HUDEP-2 (cell line): Measurements from ENCODE around the gene SGO2.
A peak's percentile ranks its signal among the peaks of the same experiment; 100 is the strongest.
"Not testable (repeated sequence)": the region's sequence is repeated elsewhere in the genome, so short reads cannot be mapped to it uniquely, and the experiment has no call there.

Experiments used
- DNase-seq, 76 experiments: peaks; one replicate each; lab custom pipeline; 2025; ENCODE audit not compliant: unreplicated experiment in 76 of 76; lab: John Stamatoyannopoulos, UW

The SGO2 gene

DNA sequence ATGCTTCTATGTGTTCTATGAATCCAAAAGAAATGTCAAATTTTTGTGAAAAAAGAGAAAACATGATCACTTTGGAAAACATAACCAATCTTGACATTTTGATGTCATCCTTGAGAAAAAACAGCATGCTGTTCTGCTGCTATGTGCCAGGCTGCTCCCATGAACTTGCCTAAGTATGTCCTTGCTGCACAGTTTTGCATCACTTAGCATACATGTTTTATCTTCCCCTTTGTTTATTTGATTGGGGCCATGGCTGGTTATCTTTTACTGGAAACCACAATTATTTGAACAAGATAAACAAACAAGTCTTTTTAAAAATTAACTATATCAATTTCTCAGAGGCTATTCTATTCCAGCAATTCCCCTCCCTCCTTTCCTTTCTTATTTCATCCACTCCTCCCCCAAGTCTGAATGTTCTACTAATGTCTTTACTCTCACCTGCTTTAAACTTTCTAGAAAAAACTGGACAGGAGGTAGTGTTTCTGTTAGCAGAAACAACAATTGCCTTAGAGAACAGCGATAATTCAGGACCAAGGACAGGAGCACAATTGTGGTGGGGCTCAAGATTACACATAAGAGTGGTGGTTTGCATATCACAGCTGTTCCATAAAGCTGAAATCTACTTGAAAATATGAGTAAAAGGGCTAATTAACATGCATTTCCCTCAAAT is 66.5 kb downstream of the SGO2 start:
- DNase-seq: peak in 1 of 76 experiments; percentile 6

DNA sequence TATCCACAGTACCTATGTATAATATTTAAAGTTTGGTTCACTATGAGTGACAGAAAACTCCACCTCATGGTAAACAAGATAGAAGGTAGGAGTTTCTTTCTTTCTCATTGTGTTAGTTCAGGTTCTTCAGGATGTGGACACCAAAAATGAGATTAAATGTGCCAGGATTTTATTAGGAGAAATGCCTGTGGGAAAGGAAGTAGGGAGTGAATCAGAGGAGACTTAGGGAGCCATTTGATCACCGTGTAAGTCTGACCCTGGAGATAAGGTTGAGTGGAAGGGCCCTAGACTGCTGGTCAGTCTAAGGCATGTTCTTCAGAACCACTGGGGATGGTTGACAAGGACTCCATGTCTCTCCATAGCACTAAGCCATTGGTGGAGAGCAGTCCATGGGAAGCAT is 67.9 kb downstream of the SGO2 start:
- DNase-seq: no peak

DNA sequence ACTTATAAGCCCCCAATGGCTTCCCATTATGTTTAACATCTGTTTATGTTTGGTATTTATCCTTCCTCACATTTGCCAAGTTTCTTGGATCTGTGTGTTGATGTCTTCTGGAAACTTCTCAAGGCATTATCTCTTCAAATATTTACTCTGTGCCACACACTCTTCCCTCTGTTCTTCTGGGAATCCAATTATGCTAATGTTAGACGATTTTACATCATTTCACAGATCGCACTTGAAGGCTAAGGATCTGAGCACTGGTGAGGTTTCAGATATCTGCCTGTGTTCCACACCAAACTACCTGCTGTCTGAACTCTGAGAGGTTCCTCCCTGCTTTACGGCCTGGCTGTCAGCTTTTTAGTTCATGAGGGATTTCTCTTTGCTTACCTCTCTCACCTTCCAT is 69.9 kb downstream of the SGO2 start:
- no peak for DNase-seq

DNA sequence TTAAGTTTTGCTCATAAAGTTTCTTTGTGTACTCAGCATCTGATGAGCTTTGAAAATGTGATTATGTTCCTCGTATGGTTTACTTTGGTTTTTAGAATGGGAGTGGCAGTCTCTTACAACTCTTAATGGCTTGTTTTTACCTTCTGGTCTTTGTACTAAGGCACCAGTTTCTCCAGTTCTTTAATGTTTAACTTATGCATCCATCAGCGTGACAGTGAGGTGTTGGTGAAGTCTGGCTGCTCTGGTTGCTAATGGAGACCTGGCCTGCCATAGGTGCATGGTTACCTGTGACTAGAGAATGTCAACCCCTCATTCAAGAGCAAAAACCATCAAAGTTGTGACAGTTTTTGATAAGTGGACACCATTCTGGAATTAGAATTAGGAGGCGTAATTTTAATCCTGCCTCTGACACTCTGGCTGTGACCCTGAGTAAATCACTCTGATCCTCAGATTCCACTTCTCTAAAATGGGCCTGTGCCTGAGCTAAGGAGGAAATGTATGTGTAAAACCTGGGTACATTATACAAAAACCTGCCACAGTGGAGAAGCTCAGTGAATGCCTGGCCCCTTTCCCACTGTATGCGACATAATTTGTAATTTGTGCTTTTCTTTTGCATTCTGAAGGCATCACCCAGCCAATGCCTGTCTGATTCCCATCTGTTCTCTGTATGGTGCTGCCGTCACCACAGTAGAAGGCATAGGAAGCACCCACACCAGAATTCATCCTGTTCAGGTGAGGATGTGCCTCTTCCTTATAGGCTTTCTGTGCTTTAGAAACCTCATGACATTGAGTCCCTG is 71.0 kb downstream of the SGO2 start:
- no peak for DNase-seq

DNA sequence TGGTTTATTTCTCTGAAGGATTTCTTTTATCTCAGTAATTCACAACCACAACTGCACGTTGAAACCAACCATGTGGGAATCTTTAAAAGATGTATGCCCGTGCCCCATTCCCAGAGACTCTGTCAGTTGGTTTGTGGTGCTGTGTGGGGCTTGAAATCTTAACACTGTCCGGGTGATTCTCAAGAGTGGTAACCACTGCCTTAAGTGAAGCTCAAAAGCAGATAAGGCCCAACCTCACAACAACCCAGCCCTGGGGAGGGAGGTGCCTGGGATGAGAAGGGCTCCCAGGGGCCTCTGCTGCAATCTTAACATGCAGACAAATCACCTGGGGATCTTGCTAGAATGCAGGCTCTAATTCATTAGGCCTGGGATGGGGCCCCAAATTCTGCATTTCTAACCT is 73.2 kb downstream of the SGO2 start:
- DNase-seq: no peak

DNA sequence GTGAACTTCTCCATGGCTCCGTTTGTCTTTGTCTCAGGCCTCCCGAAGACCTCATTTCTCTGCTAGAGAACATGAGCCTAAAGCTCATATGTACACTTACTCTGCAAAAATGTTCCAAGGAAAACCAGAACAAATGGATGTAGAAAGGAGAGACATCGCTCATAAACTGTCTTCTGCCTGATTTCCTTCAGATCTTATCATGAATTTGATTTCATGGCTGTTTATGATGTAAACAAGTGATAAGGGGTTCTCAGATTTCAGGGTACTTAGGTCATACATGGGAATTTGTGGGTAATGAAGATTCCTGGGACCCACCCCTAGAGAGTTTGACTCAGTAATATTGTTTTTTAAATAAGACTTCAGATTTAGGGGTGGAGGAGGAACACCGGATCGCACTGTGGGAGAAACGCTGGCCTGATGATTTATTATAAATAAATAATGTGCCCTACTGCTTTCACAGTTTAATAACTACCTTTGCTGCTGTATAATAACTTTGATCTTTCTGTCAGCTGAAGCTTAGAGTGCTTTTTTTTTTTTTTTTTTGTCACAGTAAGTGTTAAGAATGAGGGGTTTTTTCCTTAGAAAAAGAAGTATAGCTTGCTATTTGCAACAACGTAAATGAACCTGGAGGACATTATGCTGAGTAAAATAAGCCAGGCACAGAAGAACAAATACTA is 74.7 kb downstream of the SGO2 start:
- DNase-seq: no peak

DNA sequence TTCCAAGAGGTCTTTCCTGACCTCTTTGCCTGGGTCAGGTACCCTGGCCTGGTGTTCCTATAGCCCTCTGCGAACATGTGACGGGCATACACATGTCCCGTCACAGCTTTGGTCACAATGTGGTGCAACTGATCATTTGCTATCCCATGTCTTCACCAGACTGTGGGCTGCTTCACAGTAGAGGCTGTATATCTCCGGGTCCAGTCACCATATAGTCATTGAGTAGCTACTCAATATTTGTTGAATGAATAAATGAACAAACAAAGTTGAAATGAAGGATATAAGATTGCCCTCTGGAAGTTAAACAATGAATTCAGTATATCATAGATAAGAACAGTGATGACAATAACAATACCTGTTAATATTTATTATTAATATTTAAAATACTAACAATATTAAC is 76.6 kb downstream of the SGO2 start:
- DNase-seq: no peak

DNA sequence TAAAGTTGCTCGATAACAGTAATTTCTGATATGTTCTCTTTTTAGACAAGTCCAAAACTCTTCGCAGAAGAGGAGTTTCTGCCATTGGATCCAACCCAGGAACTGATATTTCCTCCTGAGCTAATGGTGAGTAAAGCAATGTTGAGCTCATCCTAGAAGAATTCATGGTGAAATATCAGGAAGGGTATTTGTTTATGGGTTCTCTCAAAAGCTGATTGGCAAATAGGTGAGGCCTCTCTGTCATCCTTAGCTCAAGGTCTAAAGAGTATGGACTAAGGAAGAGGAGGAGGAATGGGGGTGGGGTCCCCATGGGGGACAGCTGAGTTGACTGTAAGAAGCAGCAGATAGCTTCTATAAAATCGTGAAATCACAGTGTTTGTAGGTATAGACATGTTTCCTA is 78.0 kb downstream of the SGO2 start:
- DNase-seq: no peak

DNA sequence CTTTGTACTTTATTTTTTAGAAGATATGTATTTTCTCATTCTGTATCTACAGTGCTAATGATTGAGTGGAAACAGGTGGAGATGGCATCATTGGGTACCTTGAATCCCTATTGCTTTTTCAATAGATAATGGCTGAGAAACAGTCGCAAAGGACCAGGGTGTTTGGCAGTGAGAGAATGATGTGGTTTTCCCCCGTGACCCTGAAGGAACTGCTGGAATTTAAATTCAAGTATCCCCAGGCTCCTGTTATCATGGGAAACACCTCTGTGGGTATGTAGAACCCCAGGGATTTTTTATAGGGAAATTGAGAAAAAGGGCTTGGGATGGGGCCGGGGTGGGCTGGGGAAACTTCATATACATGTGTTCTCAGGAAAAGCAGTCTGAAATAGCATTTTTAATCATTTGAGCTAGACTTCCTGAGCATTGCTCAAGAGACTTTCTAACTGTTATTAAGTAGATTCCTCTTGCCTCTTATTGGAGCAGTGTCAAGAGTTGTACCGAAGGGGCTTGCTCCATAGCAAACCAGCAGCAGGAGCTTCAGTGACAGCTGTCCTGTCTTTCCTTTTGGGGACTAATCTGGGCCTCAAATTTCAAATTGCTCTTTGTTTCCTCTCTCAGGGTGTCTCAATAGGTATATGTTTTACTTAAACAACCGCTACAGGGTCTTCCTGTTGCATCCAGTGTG is 78.7 kb downstream of the SGO2 start:
- no peak for DNase-seq

DNA sequence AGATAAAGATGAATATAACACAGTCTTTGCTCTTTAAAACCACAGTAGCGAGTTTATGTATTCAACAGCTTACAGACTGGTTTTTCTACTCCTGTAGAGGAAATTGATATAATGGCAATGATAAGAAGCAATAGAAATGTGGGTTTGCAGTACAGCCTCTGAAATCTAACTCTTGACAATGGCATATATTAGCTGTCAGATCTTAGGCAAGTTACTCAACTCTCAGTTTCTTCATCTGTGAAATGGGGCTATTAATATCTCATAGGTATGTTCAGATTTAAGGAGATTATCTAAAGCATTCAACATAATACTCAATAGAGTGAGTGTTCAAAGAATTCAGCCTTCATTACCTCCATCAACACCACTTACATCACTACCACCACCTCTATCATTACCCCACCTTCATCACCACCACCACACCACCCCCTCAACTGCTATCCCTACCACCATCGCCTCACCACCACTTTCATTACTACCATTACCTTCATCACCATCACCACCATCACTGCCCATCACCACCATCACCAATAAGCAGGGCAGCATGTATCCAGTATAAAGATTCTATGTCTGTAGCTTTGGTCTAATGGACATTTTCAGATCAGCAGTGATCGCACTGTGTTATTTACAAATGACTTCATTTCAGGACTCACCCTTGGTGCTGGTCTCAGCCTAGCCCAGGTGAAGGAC is 82.5 kb downstream of the SGO2 start:
- DNase-seq: no peak

DNA sequence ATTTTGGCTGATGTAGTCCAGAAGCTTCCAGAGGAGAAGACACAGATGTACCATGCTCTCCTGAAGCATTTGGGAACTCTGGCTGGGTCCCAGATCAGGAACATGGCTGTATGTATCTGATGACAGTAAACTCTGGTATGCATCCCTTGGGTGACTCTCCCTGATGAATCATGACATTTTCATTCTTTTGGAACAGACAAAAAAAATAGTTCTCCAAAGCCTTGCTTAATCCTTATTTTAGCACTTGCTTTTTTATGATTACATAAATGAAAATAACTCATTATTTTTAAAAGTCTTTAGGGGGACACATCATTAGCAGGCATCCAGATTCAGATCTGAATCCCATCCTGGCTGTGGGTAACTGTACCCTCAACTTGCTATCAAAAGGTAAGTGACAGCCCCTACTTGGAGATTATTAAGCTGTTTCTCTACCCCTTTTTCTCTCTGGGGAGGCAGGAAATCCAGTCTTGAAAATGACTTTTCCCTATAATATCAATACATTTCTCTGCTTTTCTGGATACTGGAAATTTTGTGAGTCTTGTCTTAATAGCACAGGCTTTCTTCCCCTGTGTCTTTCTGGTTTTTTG is 83.1 kb downstream of the SGO2 start:
- DNase-seq: no peak

DNA sequence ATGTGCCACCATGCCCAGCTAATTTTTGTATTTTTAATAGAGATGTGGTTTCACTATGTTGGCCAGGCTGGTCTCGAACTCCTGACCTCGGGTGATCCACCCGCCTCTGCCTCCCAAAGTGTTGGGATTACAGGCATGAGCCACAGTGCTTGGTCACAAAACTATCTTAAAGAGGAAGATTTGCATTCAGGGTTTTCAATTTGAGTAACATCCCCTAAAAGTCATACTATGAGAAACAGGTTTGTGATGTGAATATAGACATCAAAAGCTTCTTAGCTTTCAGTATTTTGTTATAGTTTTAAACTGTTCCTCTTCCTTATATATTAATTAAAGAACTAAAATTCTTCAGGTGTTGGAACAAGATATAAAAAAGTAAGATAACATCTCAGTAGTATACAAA is 84.2 kb downstream of the SGO2 start:
- not testable (repeated sequence) for DNase-seq

DNA sequence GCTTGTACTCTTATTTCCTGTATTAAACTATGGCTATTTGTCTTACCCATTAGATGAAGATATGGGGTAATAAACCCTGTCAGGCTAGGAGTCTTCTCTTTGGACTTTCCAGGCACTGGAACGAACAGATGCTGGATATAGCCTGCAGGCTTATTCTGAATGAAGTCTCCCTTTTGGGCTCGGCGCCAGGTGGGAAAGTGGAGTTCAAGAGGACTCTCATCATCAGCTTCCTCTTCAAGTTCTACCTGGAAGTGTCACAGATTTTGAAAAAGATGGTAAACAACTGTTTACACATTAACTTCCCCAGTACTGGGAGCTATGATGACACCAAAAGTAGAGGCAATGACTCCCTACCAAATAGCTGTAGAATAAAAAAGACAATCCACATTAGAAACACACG is 87.7 kb downstream of the SGO2 start:
- no peak for DNase-seq

DNA sequence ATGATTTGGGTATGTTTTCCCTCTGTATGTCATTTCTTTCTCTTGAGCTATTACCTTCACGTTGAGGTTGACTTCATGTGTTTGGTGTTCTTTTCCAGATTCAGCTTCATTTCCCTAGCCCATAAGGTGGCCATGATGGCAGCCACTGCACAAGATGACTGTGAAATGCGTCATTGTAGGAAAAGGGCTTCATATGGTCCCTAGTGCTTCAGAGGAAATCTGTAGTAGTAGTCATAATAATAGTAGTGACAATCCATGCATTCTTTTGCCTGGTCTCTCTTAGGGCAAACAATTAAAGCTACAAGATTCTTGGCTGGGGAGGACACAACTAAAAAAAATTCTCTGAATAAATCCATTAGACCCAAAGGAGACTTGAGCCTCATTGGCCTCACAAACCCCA is 88.2 kb downstream of the SGO2 start:
- no peak for DNase-seq

DNA sequence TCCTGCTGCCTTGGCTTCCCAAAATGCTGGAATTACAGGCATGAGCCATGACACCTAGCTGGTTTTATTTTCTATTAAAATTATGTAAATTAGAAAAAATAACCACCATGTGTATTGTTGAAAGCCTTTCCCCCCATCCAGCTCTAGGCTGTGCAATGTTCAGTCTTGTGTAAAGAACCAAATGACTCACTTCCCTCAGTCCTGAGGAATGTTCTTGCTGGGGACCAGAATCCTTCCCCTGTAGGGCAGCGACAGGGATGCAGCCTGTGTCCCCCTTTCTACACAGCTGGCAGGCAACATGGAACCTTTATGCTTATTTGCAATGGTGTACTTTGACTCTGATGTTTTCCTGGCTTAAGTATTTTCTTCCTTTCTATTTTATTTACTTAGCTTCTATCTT is 89.2 kb downstream of the SGO2 start:
- no peak for DNase-seq

DNA sequence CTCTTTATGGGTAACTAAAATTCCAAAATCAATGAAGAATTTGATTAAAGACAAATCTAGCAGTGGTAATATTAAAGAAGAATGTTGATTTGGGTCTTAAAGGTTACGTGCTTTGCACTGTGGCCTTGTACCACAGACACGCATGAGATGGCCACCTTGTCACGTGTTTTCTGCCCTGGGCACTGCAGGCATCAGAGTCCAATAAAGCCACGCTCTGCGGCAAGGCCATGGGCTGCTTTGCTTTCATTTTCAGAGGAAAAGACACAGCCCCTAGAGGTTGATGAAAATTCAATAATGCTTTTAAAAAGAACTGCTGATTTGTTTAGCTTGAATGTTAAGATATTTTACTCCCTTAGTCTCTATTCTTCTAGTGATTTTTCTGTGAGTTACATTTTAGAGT is 90.2 kb downstream of the SGO2 start:
- no peak for DNase-seq

DNA sequence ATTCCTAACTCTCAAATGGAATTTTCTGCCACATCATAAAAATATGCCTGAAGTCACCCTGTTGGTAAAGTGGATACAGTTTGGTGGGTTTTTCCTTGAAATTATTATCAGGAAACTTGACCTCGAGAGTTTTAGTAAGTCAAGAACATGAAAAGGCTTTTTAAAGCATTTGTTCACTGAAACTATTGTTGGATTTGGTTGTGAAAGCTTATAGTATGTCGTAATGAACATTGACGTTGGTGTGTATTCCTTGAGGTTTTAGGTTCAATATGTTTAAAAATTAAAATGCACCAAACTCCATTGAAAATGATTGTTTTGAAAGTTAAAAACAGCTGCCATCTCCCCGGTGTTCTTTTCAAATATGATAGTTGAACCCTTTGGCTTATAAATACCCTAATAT is 90.6 kb downstream of the SGO2 start:
- DNase-seq: no peak

DNA sequence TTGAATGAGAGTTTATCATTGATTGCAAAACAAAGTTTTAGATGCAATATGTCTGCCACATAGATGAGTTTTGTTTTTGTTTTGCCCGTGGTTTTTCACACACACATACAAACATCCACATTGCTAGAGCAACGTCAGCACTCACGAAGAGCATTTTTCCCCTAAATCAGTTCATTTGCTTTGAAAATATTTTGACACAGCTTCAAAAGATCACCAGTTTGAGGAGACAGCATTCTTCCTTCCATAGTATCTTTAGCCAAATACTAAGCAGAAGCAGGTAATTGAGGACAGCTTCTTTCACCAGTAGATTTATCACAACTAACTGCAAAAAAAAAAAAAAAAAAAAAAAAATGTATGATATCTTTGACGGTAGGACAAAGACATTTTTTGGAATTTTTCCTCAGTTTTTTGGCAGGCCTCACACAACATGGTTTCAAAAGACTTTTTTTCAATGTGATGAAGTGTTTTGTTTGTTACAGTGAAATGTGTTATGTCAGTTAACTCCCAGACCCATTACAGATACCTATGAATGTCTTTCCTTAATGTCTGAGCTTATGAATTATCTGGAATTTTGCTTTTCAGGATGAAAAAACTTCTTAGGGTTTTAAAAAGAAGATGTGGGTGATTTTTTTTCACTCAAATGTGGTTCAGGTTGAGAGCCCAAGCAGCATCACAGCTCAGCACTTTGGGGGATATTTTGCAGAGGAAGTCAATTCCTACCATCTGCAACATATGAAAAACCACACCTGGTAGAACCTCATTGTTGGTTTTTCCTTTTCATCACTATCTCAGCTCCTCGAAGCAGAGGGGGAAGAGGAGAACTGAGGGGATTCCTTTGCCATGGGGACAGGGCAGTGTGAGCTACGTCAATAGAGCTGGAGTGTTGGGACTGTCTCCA is 91.4 kb downstream of the SGO2 start:
- no peak for DNase-seq

DNA sequence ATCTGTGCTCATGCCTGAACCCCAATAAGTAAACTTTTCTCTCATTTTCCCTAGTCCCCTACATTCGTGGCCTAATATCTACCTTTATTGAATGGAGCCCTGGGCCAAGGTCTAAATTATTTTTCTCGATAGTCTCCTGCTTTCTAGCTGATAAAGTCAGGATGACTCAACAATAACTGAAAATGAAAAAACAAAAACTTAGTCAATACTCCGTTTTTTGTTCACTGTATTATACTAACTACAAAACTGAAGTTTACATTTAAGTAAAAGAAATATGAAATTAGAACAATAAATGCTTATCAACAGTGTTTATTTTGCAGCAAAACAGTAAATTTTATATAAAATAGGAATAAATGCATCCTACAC is 92.0 kb downstream of the SGO2 start:
- DNase-seq: no peak
